ENCODE data around the gene RCSD1.
A peak's percentile ranks its signal among the peaks of the same experiment; 100 is the strongest.

- TF ChIP-seq REST (IDR thresholded peaks at IDR 0.05; ENCODE audit: insufficient replicate concordance, low read depth): no peak
- TF ChIP-seq CTCF (IDR thresholded peaks at IDR 0.05; ENCODE audit: insufficient read depth, low read length): no peak
- no peak; the same call in 1 of the 2 replicates for TF ChIP-seq POLR2AphosphoS5 (IDR thresholded peaks at IDR 0.05; ENCODE audit: low read depth)
- peak; percentile 26; the same call in 1 of the 2 replicates for TF ChIP-seq SPI1 (IDR thresholded peaks at IDR 0.05; ENCODE audit: borderline replicate concordance, low read depth)
Measured at GRCh38 chr1:167648978-167649744, 19.1 kb downstream of the RCSD1 start.
